Upper lobe of left lung (tissue), 6 donors: Measurements from ENCODE around the gene LSM11. TPM values are rescaled to one million over a fixed set of nuclear protein-coding genes. Genes with fewer than 3 reads are reported as not detected.

Source experiments
- ATAC-seq, 2 donors: fragments of 200-7000 bp; cut with Tn5 transposase; one replicate each; pipeline ENCODE4 v1.9.1; 2022; ENCODE audit warnings: mild to moderate bottlenecking in 2 of 2, moderate library complexity in 2 of 2; ENCODE audit not compliant: low FRiP score in 2 of 2
- DNase-seq, 2 donors: peaks; one replicate each; pipeline ENCODE4 v3.0.0-alpha.2; 2019 to 2020
- H3K27ac ChIP-seq, 4 donors: fragments of 200-600 bp; sonication (generic); one replicate each; pipeline ENCODE4 v1.5.1; 2016 to 2019
- H3K27me3 ChIP-seq, 4 donors: fragments of 200-600 bp; sonication (generic); one replicate each; pipeline ENCODE4 v1.5.1; 2017 to 2019
- H3K36me3 ChIP-seq, 4 donors: fragments of 200-600 bp; sonication (generic); one replicate each; pipeline ENCODE4 v1.5.1; 2016 to 2019
- H3K4me1 ChIP-seq, 4 donors: fragments of 200-600 bp; sonication (generic); one replicate each; pipeline ENCODE4 v1.5.1; 2018 to 2019
- H3K4me3 ChIP-seq, 4 donors: fragments of 200-600 bp; sonication (generic); one replicate each; pipeline ENCODE4 v1.5.1; 2017 to 2019; ENCODE audit warnings: mild to moderate bottlenecking in 2 of 4, moderate library complexity in 1 of 4
- H3K9me3 ChIP-seq, 4 donors: fragments of 200-600 bp; sonication (generic); one replicate each; pipeline ENCODE4 v1.5.1; 2018 to 2019
- EP300 ChIP-seq, 4 donors: sonication (generic); formaldehyde crosslinking; IDR thresholded peaks; one replicate each; pipeline ENCODE4 v1.5.1; 2017; ENCODE audit warnings: antibody characterized with exemption in 4 of 4, control low read depth in 2 of 4
- POLR2A ChIP-seq, 4 donors: fragments of 450-650 bp; IDR thresholded peaks; one replicate each; pipeline ENCODE4 v1.5.1; 2016 to 2017; ENCODE audit warnings: antibody characterized with exemption in 4 of 4, mild to moderate bottlenecking in 2 of 4
- POLR2AphosphoS5 ChIP-seq, 2 donors: sonication (generic); formaldehyde crosslinking; IDR thresholded peaks; one replicate each; pipeline ENCODE4 v1.5.1; 2017; ENCODE audit warnings: antibody characterized with exemption in 2 of 2
- WGBS, 2 donors: methylation state at CpG; one replicate each; pipeline ENCODE4 v1.1.5; 2017 to 2018; 5-methylcytosine and 5-hydroxymethylcytosine counted together
- total RNA-seq, 6 donors: library from RNA; depleted of rRNA in 4 of 6; stranded (reverse); fragments of >200 nt in 4 of 6; gene quantifications; one replicate each; pipeline versions ENCODE4 v1.1.0 to v1.2.1, GENCODE V29; 2016 to 2021
- TF ChIP-seq, protein P1 (sequence below), 6 experiments: fragments of 450-650 bp in 4 of 6; fragments of 200-600 bp in 2 of 6; sonication (generic) in 2 of 6; IDR thresholded peaks; one replicate each; pipeline ENCODE4 v1.5.1; 2016 to 2019; ENCODE audit warnings: antibody characterized with exemption in 6 of 6
- donor health status: DM: no; HTN: no; CAD: no; lungs with moderate emphysema.
- donor health status: DM: no; HTN: yes; CAD: no; lungs with severe emphysema.

The LSM11 gene
- total RNA-seq, 6 donors from 2014 or later: 0.78 to 4.1 (median 2.0) TPM

DNA sequence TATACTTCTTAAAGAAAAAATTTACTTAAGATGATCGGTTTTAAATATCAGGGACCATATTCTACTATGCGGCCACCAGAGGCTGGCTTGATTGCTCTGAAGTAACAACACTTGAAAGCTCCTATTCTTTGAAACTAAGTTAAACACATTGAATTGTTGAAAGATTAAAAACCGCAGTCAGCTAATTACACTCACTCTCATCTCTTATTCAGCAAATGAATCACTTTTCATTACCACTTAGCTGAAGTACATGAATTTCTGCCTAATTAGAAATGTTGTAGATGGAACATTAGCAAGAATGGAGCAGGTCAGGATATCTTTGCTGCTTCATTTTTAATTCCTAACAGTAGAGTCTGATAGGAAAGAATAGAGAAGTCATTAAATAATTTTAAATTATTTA, 42.3 kb downstream of the LSM11 start:
- no peak overlapping the region for H3K27ac ChIP-seq
- WGBS, 2 donors: 83 to 86% methylated on average over 3 of the region's 3 CpGs
- H3K27me3 ChIP-seq: no peaks in the 10 kb centered on the region
- H3K4me3 ChIP-seq: no peak overlapping the region
- H3K9me3 ChIP-seq: no peaks in the 10 kb centered on the region
- H3K4me1 ChIP-seq: no peaks in the 10 kb centered on the region
- TF ChIP-seq POLR2AphosphoS5 (IDR thresholded peaks at IDR 0.05) (no peak), EP300 (IDR thresholded peaks at IDR 0.05) (no peak), POLR2A (IDR thresholded peaks at IDR 0.05) (no peak)
- TF ChIP-seq, protein P1, sequence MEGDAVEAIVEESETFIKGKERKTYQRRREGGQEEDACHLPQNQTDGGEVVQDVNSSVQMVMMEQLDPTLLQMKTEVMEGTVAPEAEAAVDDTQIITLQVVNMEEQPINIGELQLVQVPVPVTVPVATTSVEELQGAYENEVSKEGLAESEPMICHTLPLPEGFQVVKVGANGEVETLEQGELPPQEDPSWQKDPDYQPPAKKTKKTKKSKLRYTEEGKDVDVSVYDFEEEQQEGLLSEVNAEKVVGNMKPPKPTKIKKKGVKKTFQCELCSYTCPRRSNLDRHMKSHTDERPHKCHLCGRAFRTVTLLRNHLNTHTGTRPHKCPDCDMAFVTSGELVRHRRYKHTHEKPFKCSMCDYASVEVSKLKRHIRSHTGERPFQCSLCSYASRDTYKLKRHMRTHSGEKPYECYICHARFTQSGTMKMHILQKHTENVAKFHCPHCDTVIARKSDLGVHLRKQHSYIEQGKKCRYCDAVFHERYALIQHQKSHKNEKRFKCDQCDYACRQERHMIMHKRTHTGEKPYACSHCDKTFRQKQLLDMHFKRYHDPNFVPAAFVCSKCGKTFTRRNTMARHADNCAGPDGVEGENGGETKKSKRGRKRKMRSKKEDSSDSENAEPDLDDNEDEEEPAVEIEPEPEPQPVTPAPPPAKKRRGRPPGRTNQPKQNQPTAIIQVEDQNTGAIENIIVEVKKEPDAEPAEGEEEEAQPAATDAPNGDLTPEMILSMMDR (IDR thresholded peaks at IDR 0.05): no peak
- ATAC-seq: no peak
- DNase-seq: no peak
- peaks cover 0 to 65% (median 11%) of the 10 kb centered on the region in 4 donors for H3K36me3 ChIP-seq

DNA sequence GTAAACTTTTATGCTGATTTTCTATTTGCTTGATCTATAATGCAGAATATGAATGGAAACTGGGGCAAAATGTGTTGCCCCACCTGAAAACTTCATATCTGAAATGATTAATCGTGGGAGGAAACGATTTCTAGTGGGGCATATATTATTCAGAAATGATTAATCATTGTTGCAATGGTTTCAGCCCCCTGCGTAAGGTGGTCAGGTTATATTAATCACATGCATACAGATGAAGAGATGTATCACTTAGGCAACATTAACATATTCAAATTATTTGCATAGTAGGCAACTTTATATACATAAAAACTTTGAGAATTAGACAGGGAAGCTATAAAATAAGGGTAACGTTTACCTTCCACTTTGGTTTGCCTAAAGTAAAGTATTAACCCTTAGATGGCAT, 49.8 kb downstream of the LSM11 start:
- WGBS, 2 donors: 72 to 80% methylated on average over 4 of the region's 4 CpGs
- H3K4me3 ChIP-seq: no peak overlapping the region
- no peak overlapping the region for H3K27ac ChIP-seq
- DNase-seq: no peak
- ATAC-seq: no peak
- no peaks in the 10 kb centered on the region for H3K4me1 ChIP-seq
- H3K27me3 ChIP-seq: no peaks in the 10 kb centered on the region
- peaks cover 7 to 79% (median 23%) of the 10 kb centered on the region in 4 donors for H3K36me3 ChIP-seq
- TF ChIP-seq POLR2A (IDR thresholded peaks at IDR 0.05): no peak
- TF ChIP-seq, protein P1 (IDR thresholded peaks at IDR 0.05): no peak
- no peak for TF ChIP-seq EP300 (IDR thresholded peaks at IDR 0.05)
- no peak for TF ChIP-seq POLR2AphosphoS5 (IDR thresholded peaks at IDR 0.05)
- H3K9me3 ChIP-seq: no peaks in the 10 kb centered on the region

DNA sequence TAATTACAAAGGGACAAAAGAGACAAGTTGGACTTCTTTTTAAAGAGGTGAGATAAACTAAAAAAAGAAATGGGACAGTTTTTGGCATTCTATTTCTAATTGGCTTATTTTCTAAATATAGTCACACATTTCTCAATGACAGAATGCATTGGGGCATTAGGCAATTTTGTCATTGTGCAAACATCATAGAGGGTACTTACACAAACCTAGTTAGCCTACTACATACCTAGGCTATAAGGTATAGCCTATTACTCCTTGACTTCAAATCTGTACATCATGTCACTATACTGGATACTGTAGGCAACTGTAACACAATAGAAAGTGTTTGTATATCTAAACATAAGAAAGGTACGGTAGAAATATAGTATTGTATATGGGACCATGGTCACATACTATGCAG, 56.1 kb downstream of the LSM11 start:
- Histone ChIP-seq H3K27me3 (no peaks in the 10 kb centered on the region), H3K9me3 (no peaks in the 10 kb centered on the region), H3K27ac (no peak overlapping the region), H3K36me3 (peaks cover 5 to 46% (median 14%) of the 10 kb centered on the region in 4 donors), H3K4me3 (no peak overlapping the region), H3K4me1 (no peaks in the 10 kb centered on the region)
- WGBS, 2 donors: 82 to 83% methylated on average over 1 of the region's 1 CpG
- no peak for DNase-seq
- TF ChIP-seq POLR2AphosphoS5 (IDR thresholded peaks at IDR 0.05) (no peak), EP300 (IDR thresholded peaks at IDR 0.05) (no peak), POLR2A (IDR thresholded peaks at IDR 0.05) (no peak)
- TF ChIP-seq, protein P1 (IDR thresholded peaks at IDR 0.05): no peak
- no peak for ATAC-seq

DNA sequence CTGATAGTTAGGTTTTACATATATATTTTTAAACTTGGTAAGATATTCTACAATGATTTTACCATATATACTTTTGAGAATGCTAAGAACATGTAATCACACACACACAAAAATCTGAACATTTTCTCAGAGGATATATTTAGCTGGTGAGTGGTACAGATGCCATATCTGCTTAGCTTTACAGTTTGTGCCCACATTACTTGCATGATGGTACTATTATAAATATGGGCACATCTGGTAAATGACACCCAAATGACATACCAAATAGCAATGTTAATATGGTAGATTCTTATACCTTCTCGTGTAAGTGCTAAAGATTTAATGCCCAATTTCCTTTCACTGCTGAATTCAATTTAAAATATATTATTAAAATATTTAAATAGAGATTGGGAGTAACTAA, 56.6 kb downstream of the LSM11 start:
- TF ChIP-seq EP300 (IDR thresholded peaks at IDR 0.05): no peak
- TF ChIP-seq POLR2A (IDR thresholded peaks at IDR 0.05): no peak
- TF ChIP-seq POLR2AphosphoS5 (IDR thresholded peaks at IDR 0.05): no peak
- TF ChIP-seq, protein P1 (IDR thresholded peaks at IDR 0.05): no peak
- Histone ChIP-seq H3K4me1 (no peaks in the 10 kb centered on the region), H3K36me3 (peaks cover 5 to 46% (median 18%) of the 10 kb centered on the region in 4 donors), H3K27ac (no peak overlapping the region), H3K4me3 (no peak overlapping the region), H3K27me3 (no peaks in the 10 kb centered on the region), H3K9me3 (no peaks in the 10 kb centered on the region)
- ATAC-seq (no peak), DNase-seq (no peak)
- 79 to 86% methylated on average over 1 of the region's 1 CpG for WGBS, 2 donors

DNA sequence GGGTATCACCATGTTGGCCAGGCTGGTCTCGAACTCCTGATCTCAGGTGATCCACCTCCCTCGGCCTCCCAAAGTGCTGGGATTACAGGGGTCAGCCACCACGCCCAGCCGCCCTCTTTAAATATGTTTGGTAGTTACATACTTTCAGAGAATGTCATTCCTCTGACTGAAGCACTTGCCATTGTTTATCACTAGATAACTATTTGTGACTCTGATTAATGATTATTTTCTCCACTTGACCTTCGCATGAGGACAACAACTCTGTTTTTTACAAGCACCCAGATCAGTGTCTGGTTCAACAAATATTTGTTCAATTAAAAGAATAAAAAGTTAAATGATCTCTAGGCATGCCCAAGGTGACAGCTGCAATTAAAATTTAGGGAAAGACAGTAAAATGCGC, 59.2 kb downstream of the LSM11 start:
- DNase-seq (no peak), ATAC-seq (no peak)
- Histone ChIP-seq H3K27ac (no peak overlapping the region), H3K36me3 (peaks cover 10 to 53% (median 27%) of the 10 kb centered on the region in 4 donors), H3K9me3 (no peaks in the 10 kb centered on the region), H3K4me1 (no peaks in the 10 kb centered on the region), H3K27me3 (no peaks in the 10 kb centered on the region), H3K4me3 (no peak overlapping the region)
- TF ChIP-seq, protein P1 (IDR thresholded peaks at IDR 0.05): no peak
- TF ChIP-seq POLR2A (IDR thresholded peaks at IDR 0.05) (no peak), POLR2AphosphoS5 (IDR thresholded peaks at IDR 0.05) (no peak), EP300 (IDR thresholded peaks at IDR 0.05) (no peak)
- WGBS, 2 donors: 91 to 99% methylated on average over 6 of the region's 6 CpGs
